Astrocyte (in vitro differentiated cells and primary cell): ENCODE results near the gene STXBP5. TPM values are rescaled to one million over a fixed set of nuclear protein-coding genes. Genes with fewer than 3 reads are reported as not detected.
A peak's percentile ranks its signal among the peaks of the same experiment; 100 is the strongest.

Experiments
- DNase-seq: peaks from one replicate; pipeline ENCODE4 v3.0.0-alpha.2; 2010; ENCODE audit warnings: low read depth
- FAIRE-seq: peaks from 2 replicates; lab custom pipeline; 2011; peaks lifted over from hg19 to GRCh38; lab: Jason Lieb, UNC
- H2AFZ ChIP-seq: 2 replicates; pipeline ENCODE4 v1.6.0; 2012; ENCODE audit warnings: low read depth, low read length, inconsistent platforms
- H3K27ac ChIP-seq: 2 replicates; pipeline ENCODE4 v1.5.1; 2011; ENCODE audit warnings: low read depth, low read length, inconsistent platforms
- H3K27me3 ChIP-seq: 2 replicates; pipeline ENCODE4 v1.6.0; 2011; ENCODE audit warnings: low read length, inconsistent platforms; ENCODE audit not compliant: insufficient read depth
- H3K36me3 ChIP-seq: 2 replicates; pipeline ENCODE4 v1.5.1; 2011; ENCODE audit warnings: low read length, inconsistent platforms; ENCODE audit not compliant: insufficient read depth
- H3K4me1 ChIP-seq: 2 replicates; pipeline ENCODE4 v1.5.1; 2011; ENCODE audit warnings: low read length, inconsistent platforms; ENCODE audit not compliant: insufficient read depth
- H3K4me2 ChIP-seq: 2 replicates; pipeline ENCODE4 v1.6.0; 2012; ENCODE audit warnings: low read length, inconsistent platforms
- H3K4me3 ChIP-seq: 2 replicates; pipeline ENCODE4 v1.5.1; 2011; ENCODE audit warnings: low read depth, mild to moderate bottlenecking, low read length, inconsistent platforms; ENCODE audit not compliant: insufficient read depth
- H3K79me2 ChIP-seq: 2 replicates; pipeline ENCODE4 v1.6.0; 2012; ENCODE audit warnings: mild to moderate bottlenecking, low read length, inconsistent platforms; ENCODE audit not compliant: insufficient read depth
- H3K9ac ChIP-seq: 2 replicates; pipeline ENCODE4 v1.6.0; 2012; ENCODE audit warnings: mild to moderate bottlenecking, low read length, inconsistent platforms
- H3K9me3 ChIP-seq: 2 replicates; pipeline ENCODE4 v1.5.1; 2012; ENCODE audit warnings: low read depth, mild to moderate bottlenecking, low read length, inconsistent platforms; ENCODE audit not compliant: insufficient read depth
- H4K20me1 ChIP-seq: 2 replicates; pipeline ENCODE4 v1.6.0; 2012; ENCODE audit warnings: low read length, inconsistent platforms; ENCODE audit not compliant: insufficient read depth
- H3K27ac Mint-ChIP-seq: one replicate; pipeline ENCODE4 v1.8.0; 2021; ENCODE audit warnings: mild to moderate bottlenecking, mixed read lengths; ENCODE audit not compliant: unreplicated experiment
- H3K27me3 Mint-ChIP-seq: one replicate; pipeline ENCODE4 v1.8.0; 2021; ENCODE audit warnings: low read depth, mixed read lengths; ENCODE audit not compliant: unreplicated experiment
- H3K36me3 Mint-ChIP-seq: one replicate; pipeline ENCODE4 v1.8.0; 2021; ENCODE audit warnings: low read depth, mixed read lengths; ENCODE audit not compliant: unreplicated experiment
- H3K4me1 Mint-ChIP-seq: one replicate; pipeline ENCODE4 v1.8.0; 2021; ENCODE audit warnings: low read depth, mixed read lengths; ENCODE audit not compliant: unreplicated experiment
- H3K4me3 Mint-ChIP-seq: one replicate; pipeline ENCODE4 v1.8.0; 2021; ENCODE audit warnings: mild to moderate bottlenecking, moderate library complexity, mixed read lengths; ENCODE audit not compliant: unreplicated experiment
- H3K9me3 Mint-ChIP-seq: one replicate; pipeline ENCODE4 v1.8.0; 2021; ENCODE audit warnings: mild to moderate bottlenecking, mixed read lengths; ENCODE audit not compliant: unreplicated experiment
- CTCF ChIP-seq: IDR thresholded peaks from 2 replicates; pipeline ENCODE4 v1.5.1; 2011; ENCODE audit warnings: low read depth, mild to moderate bottlenecking, inconsistent platforms, low read length, moderate library complexity; ENCODE audit not compliant: insufficient read depth
- EZH2 ChIP-seq: IDR thresholded peaks from 2 replicates; pipeline ENCODE4 v1.6.1; 2012; ENCODE audit warnings: mild to moderate bottlenecking, low read length, inconsistent platforms; ENCODE audit not compliant: insufficient read depth
- total RNA-seq: library from RNA; stranded (reverse); gene quantifications from 2 replicates; pipeline ENCODE4 v1.2.1, GENCODE V29; 2021

STXBP5 gene
- total RNA-seq, 1 donor from 2014 or later: 25.7 TPM

DNA sequence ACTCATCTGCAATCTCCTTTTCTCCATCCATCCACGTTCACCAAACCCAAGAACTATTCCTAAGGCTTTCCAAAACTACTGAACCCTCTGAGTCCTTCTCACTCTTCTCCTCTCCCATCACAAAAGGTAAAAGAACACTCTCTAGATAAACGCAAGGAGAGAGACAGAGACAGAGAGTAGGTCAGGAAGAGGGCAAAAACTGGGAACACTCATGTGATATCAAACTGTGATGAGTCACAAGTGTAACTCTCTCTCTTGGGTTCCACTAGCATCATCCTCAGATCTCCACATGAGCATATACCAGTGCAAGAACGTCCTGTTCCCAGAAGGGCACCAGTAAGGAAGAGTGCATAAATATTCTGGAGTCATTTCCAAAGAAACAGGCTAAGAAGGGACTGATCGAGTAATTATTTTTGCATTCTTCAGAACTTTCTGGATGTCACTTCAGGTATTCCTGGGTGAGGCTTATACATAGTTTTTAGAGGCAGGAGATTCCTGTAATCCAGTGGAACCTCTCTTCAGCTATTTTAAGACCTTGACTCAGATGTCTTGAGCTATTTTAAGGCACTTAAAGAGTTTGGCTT lies 47.3 kb upstream of the STXBP5 start:
- Histone ChIP-seq H2AFZ (no peak overlapping the region), H3K4me3 (no peak overlapping the region), H3K9me3 (no peaks in the 10 kb centered on the region), H3K27me3 (no peaks in the 10 kb centered on the region), H3K4me2 (peak overlapping the region; percentile 1), H3K36me3 (no peaks in the 10 kb centered on the region), H3K27ac (no peak overlapping the region), H3K9ac (no peak overlapping the region), H3K79me2 (no peaks in the 10 kb centered on the region), H3K4me1 (no peaks in the 10 kb centered on the region), H4K20me1 (no peaks in the 10 kb centered on the region)
- Mint-ChIP-seq H3K4me3 (no peak overlapping the region), H3K36me3 (no peaks in the 10 kb centered on the region), H3K27ac (no peak overlapping the region), H3K9me3 (no peaks in the 10 kb centered on the region), H3K4me1 (peaks cover 6% of the 10 kb centered on the region), H3K27me3 (no peaks in the 10 kb centered on the region)
- TF ChIP-seq EZH2: no peak
- no peak for TF ChIP-seq CTCF
- peak; percentile 39 for DNase-seq
- FAIRE-seq: peak; percentile 67

DNA sequence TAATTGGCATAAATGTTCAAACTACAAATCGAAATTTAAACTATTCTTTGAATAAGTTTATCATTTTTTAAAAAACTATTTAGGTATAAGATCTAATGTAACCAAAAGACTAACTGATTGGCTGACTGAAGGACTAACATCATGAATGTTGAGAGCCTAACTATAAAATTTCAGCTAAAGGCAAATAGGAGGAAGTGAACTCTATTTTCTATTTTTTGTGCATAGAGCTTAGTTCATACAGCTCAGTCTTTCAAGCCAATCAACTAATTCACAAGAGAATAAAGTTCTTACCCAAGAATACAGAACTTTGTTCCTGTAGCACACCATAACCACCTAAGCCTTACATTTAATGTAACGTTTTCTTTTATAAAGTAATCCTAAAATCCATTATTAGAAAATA lies 46.3 kb upstream of the STXBP5 start:
- H3K27ac Mint-ChIP-seq: no peak overlapping the region
- Histone ChIP-seq H3K27me3 (no peaks in the 10 kb centered on the region), H3K4me1 (no peaks in the 10 kb centered on the region), H2AFZ (no peak overlapping the region), H3K9ac (no peak overlapping the region), H3K9me3 (no peaks in the 10 kb centered on the region), H3K79me2 (no peaks in the 10 kb centered on the region), H3K4me2 (no peak overlapping the region), H3K36me3 (no peaks in the 10 kb centered on the region), H4K20me1 (no peaks in the 10 kb centered on the region), H3K27ac (no peak overlapping the region), H3K4me3 (no peak overlapping the region)
- no peaks in the 10 kb centered on the region for H3K27me3 Mint-ChIP-seq
- FAIRE-seq (no peak), DNase-seq (no peak)
- no peak overlapping the region for H3K4me3 Mint-ChIP-seq
- H3K36me3 Mint-ChIP-seq: no peaks in the 10 kb centered on the region
- no peak for TF ChIP-seq EZH2
- no peak for TF ChIP-seq CTCF
- H3K4me1 Mint-ChIP-seq: peaks cover 6% of the 10 kb centered on the region
- H3K9me3 Mint-ChIP-seq: no peaks in the 10 kb centered on the region

GRCh38 chr6:147158881-147159280 lies 45.3 kb upstream of the STXBP5 start:
- Histone ChIP-seq H4K20me1 (no peaks in the 10 kb centered on the region), H2AFZ (no peak overlapping the region), H3K79me2 (no peaks in the 10 kb centered on the region), H3K27ac (no peak overlapping the region), H3K27me3 (no peaks in the 10 kb centered on the region), H3K9me3 (no peaks in the 10 kb centered on the region), H3K9ac (no peak overlapping the region), H3K4me3 (no peak overlapping the region), H3K36me3 (no peaks in the 10 kb centered on the region), H3K4me2 (no peak overlapping the region), H3K4me1 (no peaks in the 10 kb centered on the region)
- Mint-ChIP-seq H3K27ac (no peak overlapping the region), H3K4me1 (peaks cover 6% of the 10 kb centered on the region), H3K4me3 (no peak overlapping the region), H3K9me3 (no peaks in the 10 kb centered on the region), H3K36me3 (no peaks in the 10 kb centered on the region), H3K27me3 (no peaks in the 10 kb centered on the region)
- DNase-seq (no peak), FAIRE-seq (no peak)
- no peak for TF ChIP-seq EZH2
- TF ChIP-seq CTCF: no peak
